ENCODE measurements around the gene VGF. TPM values are rescaled to one million over a fixed set of nuclear protein-coding genes. Genes with fewer than 3 reads are reported as not detected.

VGF gene
- total RNA-seq, 1 experiment from 2014 or later: 4.4 TPM

DNA sequence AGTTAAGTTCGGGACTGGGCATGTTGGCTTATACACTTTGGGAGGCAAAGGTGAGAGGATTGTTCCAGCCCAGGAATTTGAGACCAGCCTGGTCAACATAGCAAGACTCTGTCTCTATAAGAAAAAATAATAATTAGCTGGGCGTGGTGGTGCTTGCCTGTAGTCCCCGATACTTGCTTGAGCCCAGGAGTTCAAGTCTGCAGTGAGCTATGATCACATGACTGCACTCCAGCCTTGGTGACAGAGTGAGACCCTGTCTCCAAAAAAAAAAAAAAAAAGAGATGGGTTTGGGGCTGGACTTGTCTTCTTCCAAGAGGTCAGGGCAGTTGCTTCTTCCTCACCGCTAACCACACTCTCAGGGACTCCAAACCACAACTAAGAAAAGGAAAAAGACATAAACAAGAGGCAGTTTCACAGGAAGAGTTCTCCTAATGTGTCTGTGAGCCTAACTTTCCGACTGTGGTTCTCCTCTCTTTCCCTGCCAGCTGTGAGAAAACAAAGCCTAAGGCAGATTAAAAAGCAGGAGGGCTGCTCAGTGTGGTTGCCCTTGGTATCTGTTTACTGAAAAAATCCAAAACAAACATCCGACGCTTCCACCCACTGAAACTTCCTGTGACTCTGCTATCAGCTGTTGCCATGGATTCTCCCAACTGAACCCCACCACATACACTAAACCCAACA, 40.9 kb downstream of the VGF start:
- POLR2A ChIA-PET: interaction anchor here (0.9 to 1.3 kb wide), 4 partner anchors 15 to 30 kb away, joined by 3 to 9 read pairs (median 4); no protein-coding TSS in a partner anchor
- in situ Hi-C loops (cut with HindIII; ENCODE audit: low pct_unique_long_range_greater_than_20kb, low sequenced_read_pairs) (no loop called here), intact Hi-C loops (cut with micrococcal nuclease; ENCODE audit: unreplicated experiment) (no loop called here)
- Histone ChIP-seq H3K27me3 (ENCODE audit: control insufficient read depth, insufficient read depth, low read length) (no peaks in the 10 kb centered on the region), H3K9me3 (ENCODE audit: control insufficient read depth, insufficient read depth, low read depth, low read length) (no peaks in the 10 kb centered on the region), H3K27ac (ENCODE audit: low read length) (peak overlapping the region; percentile 98), H3K36me3 (ENCODE audit: control insufficient read depth, insufficient read depth, low read length) (no peaks in the 10 kb centered on the region), H3K4me1 (ENCODE audit: control insufficient read depth, insufficient read depth, low read length) (peaks cover 68% of the 10 kb centered on the region), H3K4me3 (ENCODE audit: low read depth in 2 of 2, low read length in 2 of 2) (peak overlapping the region in 1 of 2 experiments; percentile 14; a peak in 1 of 4 replicates)
- CTCF ChIA-PET: no interaction called here
- no peak for DNase-seq (ENCODE audit: low read depth, low spot score)
- ATAC-seq: peak; percentile 51
- TSS peak; percentile 94 for BruUV-seq (replicated peaks)
- peak; percentile 66; the same call in 1 of the 2 replicates for TF ChIP-seq TCF7L2 (IDR thresholded peaks at IDR 0.05; ENCODE audit: low read depth, low read length)
- TF ChIP-seq POLR2AphosphoS5 (IDR thresholded peaks at IDR 0.05; ENCODE audit: low read depth, low read length): peak; percentile 67
- no peak for TF ChIP-seq SIN3A (IDR thresholded peaks at IDR 0.05; ENCODE audit: borderline replicate concordance, insufficient read depth, low read depth, low read length)

GRCh38 chr7:101123703-101124068, 41.7 kb downstream of the VGF start:
- POLR2A ChIA-PET: interaction anchor here (0.9 to 1.1 kb wide), 3 partner anchors 9 to 29 kb away, joined by 3 read pairs; no protein-coding TSS in a partner anchor
- CTCF ChIA-PET: interaction anchor here (1.2 kb wide), 1 partner anchor 20 kb away, joined by 3 read pairs; no protein-coding TSS in a partner anchor
- Histone ChIP-seq H3K27ac (ENCODE audit: low read length) (peak overlapping the region; percentile 98), H3K4me1 (ENCODE audit: control insufficient read depth, insufficient read depth, low read length) (peaks cover 71% of the 10 kb centered on the region), H3K27me3 (ENCODE audit: control insufficient read depth, insufficient read depth, low read length) (no peaks in the 10 kb centered on the region), H3K36me3 (ENCODE audit: control insufficient read depth, insufficient read depth, low read length) (no peaks in the 10 kb centered on the region), H3K4me3 (ENCODE audit: low read depth in 2 of 2, low read length in 2 of 2) (no peak overlapping the region), H3K9me3 (ENCODE audit: control insufficient read depth, insufficient read depth, low read depth, low read length) (no peaks in the 10 kb centered on the region)
- TF ChIP-seq, protein P1, sequence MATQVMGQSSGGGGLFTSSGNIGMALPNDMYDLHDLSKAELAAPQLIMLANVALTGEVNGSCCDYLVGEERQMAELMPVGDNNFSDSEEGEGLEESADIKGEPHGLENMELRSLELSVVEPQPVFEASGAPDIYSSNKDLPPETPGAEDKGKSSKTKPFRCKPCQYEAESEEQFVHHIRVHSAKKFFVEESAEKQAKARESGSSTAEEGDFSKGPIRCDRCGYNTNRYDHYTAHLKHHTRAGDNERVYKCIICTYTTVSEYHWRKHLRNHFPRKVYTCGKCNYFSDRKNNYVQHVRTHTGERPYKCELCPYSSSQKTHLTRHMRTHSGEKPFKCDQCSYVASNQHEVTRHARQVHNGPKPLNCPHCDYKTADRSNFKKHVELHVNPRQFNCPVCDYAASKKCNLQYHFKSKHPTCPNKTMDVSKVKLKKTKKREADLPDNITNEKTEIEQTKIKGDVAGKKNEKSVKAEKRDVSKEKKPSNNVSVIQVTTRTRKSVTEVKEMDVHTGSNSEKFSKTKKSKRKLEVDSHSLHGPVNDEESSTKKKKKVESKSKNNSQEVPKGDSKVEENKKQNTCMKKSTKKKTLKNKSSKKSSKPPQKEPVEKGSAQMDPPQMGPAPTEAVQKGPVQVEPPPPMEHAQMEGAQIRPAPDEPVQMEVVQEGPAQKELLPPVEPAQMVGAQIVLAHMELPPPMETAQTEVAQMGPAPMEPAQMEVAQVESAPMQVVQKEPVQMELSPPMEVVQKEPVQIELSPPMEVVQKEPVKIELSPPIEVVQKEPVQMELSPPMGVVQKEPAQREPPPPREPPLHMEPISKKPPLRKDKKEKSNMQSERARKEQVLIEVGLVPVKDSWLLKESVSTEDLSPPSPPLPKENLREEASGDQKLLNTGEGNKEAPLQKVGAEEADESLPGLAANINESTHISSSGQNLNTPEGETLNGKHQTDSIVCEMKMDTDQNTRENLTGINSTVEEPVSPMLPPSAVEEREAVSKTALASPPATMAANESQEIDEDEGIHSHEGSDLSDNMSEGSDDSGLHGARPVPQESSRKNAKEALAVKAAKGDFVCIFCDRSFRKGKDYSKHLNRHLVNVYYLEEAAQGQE (IDR thresholded peaks at IDR 0.05; ENCODE audit: insufficient read depth in 1 of 2, low read depth in 2 of 2, low read length in 1 of 2): no peak
- TF ChIP-seq POLR2AphosphoS5 (IDR thresholded peaks at IDR 0.05; ENCODE audit: low read depth, low read length) (no peak), CTCF (IDR thresholded peaks at IDR 0.05) (no peak), SIN3A (IDR thresholded peaks at IDR 0.05; ENCODE audit: borderline replicate concordance, insufficient read depth, low read depth, low read length) (no peak), TCF7L2 (IDR thresholded peaks at IDR 0.05; ENCODE audit: low read depth, low read length) (no peak)
- no peak for ATAC-seq
- intact Hi-C loops (cut with micrococcal nuclease; ENCODE audit: unreplicated experiment): no loop called here
- no peak for DNase-seq (ENCODE audit: low read depth, low spot score)
- BruUV-seq (replicated peaks): no TSS peak
- in situ Hi-C loops (cut with HindIII; ENCODE audit: low pct_unique_long_range_greater_than_20kb, low sequenced_read_pairs): no loop called here

Measured in Panc1 (cell line).